HepG2 (cell line): ENCODE measurements around the gene RWDD2A. TPM values are rescaled to one million over a fixed set of nuclear protein-coding genes. Genes with fewer than 3 reads are reported as not detected.

ENCODE experiments used
- BATF2 ChIP-seq: sonication (generic); formaldehyde crosslinking; IDR thresholded peaks from 2 replicates; pipeline ENCODE4 v1.8.0; 2022; ENCODE audit warnings: mild to moderate bottlenecking, missing genetic modification reagents, moderate library complexity
- DPF2 ChIP-seq: sonication (generic); formaldehyde crosslinking; IDR thresholded peaks from 2 replicates; pipeline ENCODE4 v1.4.0; 2020; ENCODE audit warnings: mild to moderate bottlenecking, low read depth, missing genetic modification reagents, borderline replicate concordance
- FOXP1 ChIP-seq, 2 experiments: fragments of 450-650 bp in 1 of 2; IDR thresholded peaks; 2 replicates each; pipeline ENCODE4 v1.6.1; 2017 to 2018; ENCODE audit warnings: antibody characterized with exemption in 1 of 2
- GFI1 ChIP-seq: sonication (generic); formaldehyde crosslinking; IDR thresholded peaks from 2 replicates; pipeline ENCODE4 v1.5.0; 2020; ENCODE audit warnings: missing genetic modification reagents, mild to moderate bottlenecking, borderline replicate concordance
- MEF2D ChIP-seq: sonication (generic); formaldehyde crosslinking; IDR thresholded peaks from 2 replicates; pipeline ENCODE4 v1.5.1; 2020; ENCODE audit warnings: mild to moderate bottlenecking, missing genetic modification reagents
- MLLT10 ChIP-seq: sonication (generic); formaldehyde crosslinking; IDR thresholded peaks from 2 replicates; pipeline ENCODE4 v1.4.0; 2020; ENCODE audit warnings: missing genetic modification reagents
- MXD3 ChIP-seq: IDR thresholded peaks from 2 replicates; pipeline ENCODE4 v1.6.1; 2016; ENCODE audit warnings: mild to moderate bottlenecking, missing biosample characterization, missing genetic modification reagents
- NAIF1 ChIP-seq: sonication (generic); formaldehyde crosslinking; IDR thresholded peaks from 2 replicates; pipeline ENCODE4 v1.5.0; 2020; ENCODE audit warnings: mild to moderate bottlenecking, missing genetic modification reagents, borderline replicate concordance
- NFKBIZ ChIP-seq: IDR thresholded peaks from 2 replicates; pipeline ENCODE4 v1.6.1; 2018; ENCODE audit warnings: missing genetic modification reagents, missing compliant biosample characterization
- TIGD3 ChIP-seq: sonication (generic); formaldehyde crosslinking; IDR thresholded peaks from 2 replicates; pipeline ENCODE4 v1.5.1; 2020; ENCODE audit warnings: mild to moderate bottlenecking, missing genetic modification reagents, borderline replicate concordance
- ZBTB7A ChIP-seq: sonication (generic); formaldehyde crosslinking; IDR thresholded peaks from 2 replicates; pipeline ENCODE4 v1.8.0; 2022; ENCODE audit warnings: mild to moderate bottlenecking, missing genetic modification reagents
- ZKSCAN8 ChIP-seq: IDR thresholded peaks from 2 replicates; pipeline ENCODE4 v1.6.1; 2016; ENCODE audit warnings: borderline replicate concordance, missing genetic modification reagents, missing compliant biosample characterization
- ZNF282 ChIP-seq: fragments of 450-650 bp; IDR thresholded peaks from 2 replicates; pipeline ENCODE4 v1.6.1; 2018; ENCODE audit not compliant: partially characterized antibody
- ZNF446 ChIP-seq: sonication (generic); formaldehyde crosslinking; IDR thresholded peaks from 2 replicates; pipeline ENCODE4 v1.5.0; 2020; ENCODE audit warnings: mild to moderate bottlenecking, missing genetic modification reagents
- polyA plus RNA-seq, 8 experiments: library from polyadenylated mRNA; depleted of rRNA in 3 of 8; stranded (reverse) in 7 of 8; unstranded in 1 of 8; fragments of >200 nt; fragmentation: Illumina TruSeq in 4 of 8; extraction: Trizol in 4 of 8; gene quantifications; 2 replicates each; pipeline versions ENCODE4 v1.2.1 to v1.2.3, GENCODE V29; 2011 to 2016; ENCODE audit warnings: low read depth in 4 of 8, missing spikeins in 1 of 8, mixed read lengths in 1 of 8; ENCODE audit not compliant: insufficient read depth in 1 of 8
- total RNA-seq, 5 experiments: library from RNA; depleted of rRNA; stranded (reverse); fragments of >200 nt; fragmentation: Illumina TruSeq; extraction: Trizol; gene quantifications; 2 replicates each; pipeline ENCODE4 v1.2.3, GENCODE V29; 2016; ENCODE audit warnings: low read depth in 1 of 5
- TF ChIP-seq, protein P1 (sequence below): sonication (generic); formaldehyde crosslinking; IDR thresholded peaks from 2 replicates; pipeline ENCODE4 v1.5.0; 2020; ENCODE audit warnings: missing genetic modification reagents, mild to moderate bottlenecking, borderline replicate concordance
- TF ChIP-seq, protein P2 (sequence below): sonication (generic); formaldehyde crosslinking; IDR thresholded peaks from 2 replicates; pipeline ENCODE4 v1.5.1; 2020; ENCODE audit warnings: missing genetic modification reagents, mild to moderate bottlenecking, borderline replicate concordance

Gene RWDD2A
- total and polyA plus RNA-seq, 2 of the 13 experiments (the other 11 are each of a cell fraction or from before 2014, with no cell fraction given): 5.3 to 8.1 TPM

- TF ChIP-seq, protein P1, sequence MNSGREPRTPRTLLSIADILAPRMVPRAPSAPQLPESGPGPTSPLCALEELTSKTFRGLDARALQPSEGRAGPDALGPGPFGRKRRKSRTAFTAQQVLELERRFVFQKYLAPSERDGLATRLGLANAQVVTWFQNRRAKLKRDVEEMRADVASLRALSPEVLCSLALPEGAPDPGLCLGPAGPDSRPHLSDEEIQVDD: no peak; the same call in 1 of the 2 replicates
- TF ChIP-seq BATF2 (CRISPR knock-in tag): peak; percentile 34; the same call in 1 of the 2 replicates
- no peak; the same call in 1 of the 2 replicates for TF ChIP-seq MEF2D (CRISPR knock-in tag)
- no peak for TF ChIP-seq ZNF282
- TF ChIP-seq FOXP1 (IDR thresholded peaks at IDR 0.05): no peak
- no peak for TF ChIP-seq FOXP1 (CRISPR knock-in tag; IDR thresholded peaks at IDR 0.05)
- TF ChIP-seq ZKSCAN8 (CRISPR knock-in tag): no peak
- TF ChIP-seq ZNF446 (CRISPR knock-in tag): peak; percentile 85; the same call in 1 of the 2 replicates
- no peak for TF ChIP-seq TIGD3 (CRISPR knock-in tag)
- no peak for TF ChIP-seq DPF2 (CRISPR knock-in tag)
- peak; percentile 64; the same call in 1 of the 2 replicates for TF ChIP-seq MXD3 (CRISPR knock-in tag)
- peak; percentile 60 for TF ChIP-seq ZBTB7A
- TF ChIP-seq, protein P2, sequence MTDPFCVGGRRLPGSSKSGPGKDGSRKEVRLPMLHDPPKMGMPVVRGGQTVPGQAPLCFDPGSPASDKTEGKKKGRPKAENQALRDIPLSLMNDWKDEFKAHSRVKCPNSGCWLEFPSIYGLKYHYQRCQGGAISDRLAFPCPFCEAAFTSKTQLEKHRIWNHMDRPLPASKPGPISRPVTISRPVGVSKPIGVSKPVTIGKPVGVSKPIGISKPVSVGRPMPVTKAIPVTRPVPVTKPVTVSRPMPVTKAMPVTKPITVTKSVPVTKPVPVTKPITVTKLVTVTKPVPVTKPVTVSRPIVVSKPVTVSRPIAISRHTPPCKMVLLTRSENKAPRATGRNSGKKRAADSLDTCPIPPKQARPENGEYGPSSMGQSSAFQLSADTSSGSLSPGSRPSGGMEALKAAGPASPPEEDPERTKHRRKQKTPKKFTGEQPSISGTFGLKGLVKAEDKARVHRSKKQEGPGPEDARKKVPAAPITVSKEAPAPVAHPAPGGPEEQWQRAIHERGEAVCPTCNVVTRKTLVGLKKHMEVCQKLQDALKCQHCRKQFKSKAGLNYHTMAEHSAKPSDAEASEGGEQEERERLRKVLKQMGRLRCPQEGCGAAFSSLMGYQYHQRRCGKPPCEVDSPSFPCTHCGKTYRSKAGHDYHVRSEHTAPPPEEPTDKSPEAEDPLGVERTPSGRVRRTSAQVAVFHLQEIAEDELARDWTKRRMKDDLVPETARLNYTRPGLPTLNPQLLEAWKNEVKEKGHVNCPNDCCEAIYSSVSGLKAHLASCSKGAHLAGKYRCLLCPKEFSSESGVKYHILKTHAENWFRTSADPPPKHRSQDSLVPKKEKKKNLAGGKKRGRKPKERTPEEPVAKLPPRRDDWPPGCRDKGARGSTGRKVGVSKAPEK (CRISPR knock-in tag): peak; percentile 56; the same call in 1 of the 2 replicates
- peak; percentile 93 for TF ChIP-seq NAIF1
- TF ChIP-seq GFI1 (CRISPR knock-in tag): peak; percentile 73; the same call in 1 of the 2 replicates
- no peak for TF ChIP-seq MLLT10 (CRISPR knock-in tag)
- 0 out of 2 replicates have a peak, but pooled peaks have one; percentile 28 for TF ChIP-seq NFKBIZ
Measured at GRCh38 chr6:83192871-83193746, at the start of gene RWDD2A, which contains the start of gene PGM3 (continued).
